Endothelial cell (in vitro differentiated cells): ENCODE measurements around the gene KCTD1. TPM values are rescaled to one million over a fixed set of nuclear protein-coding genes. Genes with fewer than 3 reads are reported as not detected.
A peak's percentile ranks its signal among the peaks of the same experiment; 100 is the strongest.

ENCODE experiments used
- DNase-seq: peaks from one replicate; pipeline ENCODE4 v3.0.0; 2021; ENCODE audit warnings: low spot score
- H3K27ac Mint-ChIP-seq: one replicate; pipeline ENCODE4 v1.8.0; 2021; ENCODE audit warnings: mixed read lengths, inconsistent platforms; ENCODE audit not compliant: unreplicated experiment
- H3K27me3 Mint-ChIP-seq: one replicate; pipeline ENCODE4 v1.8.0; 2021; ENCODE audit warnings: mild to moderate bottlenecking, moderate library complexity, mixed read lengths, inconsistent platforms; ENCODE audit not compliant: unreplicated experiment
- H3K36me3 Mint-ChIP-seq: one replicate; pipeline ENCODE4 v1.8.0; 2021; ENCODE audit warnings: mild to moderate bottlenecking, low read depth, mixed read lengths, inconsistent platforms; ENCODE audit not compliant: unreplicated experiment
- H3K4me1 Mint-ChIP-seq: one replicate; pipeline ENCODE4 v1.8.0; 2021; ENCODE audit warnings: mild to moderate bottlenecking, mixed read lengths, inconsistent platforms; ENCODE audit not compliant: unreplicated experiment
- H3K4me3 Mint-ChIP-seq: one replicate; pipeline ENCODE4 v1.8.0; 2021; ENCODE audit warnings: mild to moderate bottlenecking, mixed read lengths, inconsistent platforms; ENCODE audit not compliant: unreplicated experiment
- H3K9me3 Mint-ChIP-seq: one replicate; pipeline ENCODE4 v1.8.0; 2021; ENCODE audit warnings: mixed read lengths, inconsistent platforms; ENCODE audit not compliant: unreplicated experiment
- total RNA-seq: library from RNA; stranded (reverse); fragmentation: NEBNext Ultra II Directional; extraction: Animal tissue kit (Norgen Biotek cat#: 25700); gene quantifications from one replicate; pipeline ENCODE4 v1.2.1, GENCODE V29; 2021; ENCODE audit not compliant: unreplicated experiment
- TF ChIP-seq, protein P1 (sequence below): fragments of 200-600 bp; sonication (generic); IDR thresholded peaks from one replicate; pipeline ENCODE4 v1.5.0; 2021; ENCODE audit warnings: antibody characterized with exemption; ENCODE audit not compliant: unreplicated experiment

The KCTD1 gene
- total RNA-seq, 1 donor from 2014 or later: 10.6 TPM

DNA sequence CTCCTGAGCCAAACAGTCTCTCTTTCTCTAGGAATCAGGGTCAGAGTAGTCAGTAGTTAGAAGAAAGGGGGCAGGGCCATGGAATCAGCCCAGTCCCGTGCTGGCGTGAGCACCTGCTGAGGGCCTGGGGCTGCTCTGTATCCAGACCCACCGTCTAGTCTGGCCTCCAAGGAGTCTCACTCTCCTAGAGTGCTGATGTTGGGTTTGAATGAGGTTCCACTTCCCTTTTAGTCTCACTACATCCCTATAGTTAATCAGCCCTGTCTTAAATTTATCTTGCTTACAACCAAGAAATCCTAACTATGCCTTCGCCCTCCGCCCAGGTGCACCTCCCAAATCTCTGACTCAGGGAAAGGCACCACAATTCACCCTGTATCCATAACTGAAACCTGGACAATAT, 13.4 kb upstream of the KCTD1 start:
- H3K36me3 Mint-ChIP-seq: peaks cover 10% of the 10 kb centered on the region
- TF ChIP-seq, protein P1, sequence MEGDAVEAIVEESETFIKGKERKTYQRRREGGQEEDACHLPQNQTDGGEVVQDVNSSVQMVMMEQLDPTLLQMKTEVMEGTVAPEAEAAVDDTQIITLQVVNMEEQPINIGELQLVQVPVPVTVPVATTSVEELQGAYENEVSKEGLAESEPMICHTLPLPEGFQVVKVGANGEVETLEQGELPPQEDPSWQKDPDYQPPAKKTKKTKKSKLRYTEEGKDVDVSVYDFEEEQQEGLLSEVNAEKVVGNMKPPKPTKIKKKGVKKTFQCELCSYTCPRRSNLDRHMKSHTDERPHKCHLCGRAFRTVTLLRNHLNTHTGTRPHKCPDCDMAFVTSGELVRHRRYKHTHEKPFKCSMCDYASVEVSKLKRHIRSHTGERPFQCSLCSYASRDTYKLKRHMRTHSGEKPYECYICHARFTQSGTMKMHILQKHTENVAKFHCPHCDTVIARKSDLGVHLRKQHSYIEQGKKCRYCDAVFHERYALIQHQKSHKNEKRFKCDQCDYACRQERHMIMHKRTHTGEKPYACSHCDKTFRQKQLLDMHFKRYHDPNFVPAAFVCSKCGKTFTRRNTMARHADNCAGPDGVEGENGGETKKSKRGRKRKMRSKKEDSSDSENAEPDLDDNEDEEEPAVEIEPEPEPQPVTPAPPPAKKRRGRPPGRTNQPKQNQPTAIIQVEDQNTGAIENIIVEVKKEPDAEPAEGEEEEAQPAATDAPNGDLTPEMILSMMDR: no peak
- H3K27me3 Mint-ChIP-seq: no peaks in the 10 kb centered on the region
- H3K27ac Mint-ChIP-seq: no peak overlapping the region
- peaks cover 6% of the 10 kb centered on the region for H3K9me3 Mint-ChIP-seq
- no peak overlapping the region for H3K4me3 Mint-ChIP-seq
- H3K4me1 Mint-ChIP-seq: no peaks in the 10 kb centered on the region
- no peak for DNase-seq

DNA sequence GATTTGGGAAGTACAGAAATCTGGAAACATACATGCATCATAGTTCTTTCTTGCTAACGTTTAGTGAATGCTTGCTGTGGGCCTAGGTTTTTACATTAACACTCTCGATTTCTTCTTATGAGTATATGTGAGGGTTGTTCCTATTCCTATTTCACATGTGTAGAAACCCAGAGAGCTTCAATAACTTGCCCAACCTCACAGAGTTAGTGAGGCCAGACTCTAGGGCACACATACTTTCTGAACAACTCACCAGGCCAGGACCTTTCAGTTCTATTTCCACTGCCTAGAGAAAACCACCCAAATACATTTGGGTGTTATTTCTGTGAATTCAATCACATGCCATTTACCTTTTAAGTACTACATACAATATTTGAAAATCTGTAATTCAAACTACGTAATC, 8.2 kb upstream of the KCTD1 start:
- no peak overlapping the region for H3K4me3 Mint-ChIP-seq
- no peak for DNase-seq
- TF ChIP-seq, protein P1: no peak
- peaks cover under 1% of the 10 kb centered on the region for H3K4me1 Mint-ChIP-seq
- H3K27ac Mint-ChIP-seq: no peak overlapping the region
- no peaks in the 10 kb centered on the region for H3K9me3 Mint-ChIP-seq
- no peaks in the 10 kb centered on the region for H3K36me3 Mint-ChIP-seq
- H3K27me3 Mint-ChIP-seq: peaks cover 5% of the 10 kb centered on the region

DNA sequence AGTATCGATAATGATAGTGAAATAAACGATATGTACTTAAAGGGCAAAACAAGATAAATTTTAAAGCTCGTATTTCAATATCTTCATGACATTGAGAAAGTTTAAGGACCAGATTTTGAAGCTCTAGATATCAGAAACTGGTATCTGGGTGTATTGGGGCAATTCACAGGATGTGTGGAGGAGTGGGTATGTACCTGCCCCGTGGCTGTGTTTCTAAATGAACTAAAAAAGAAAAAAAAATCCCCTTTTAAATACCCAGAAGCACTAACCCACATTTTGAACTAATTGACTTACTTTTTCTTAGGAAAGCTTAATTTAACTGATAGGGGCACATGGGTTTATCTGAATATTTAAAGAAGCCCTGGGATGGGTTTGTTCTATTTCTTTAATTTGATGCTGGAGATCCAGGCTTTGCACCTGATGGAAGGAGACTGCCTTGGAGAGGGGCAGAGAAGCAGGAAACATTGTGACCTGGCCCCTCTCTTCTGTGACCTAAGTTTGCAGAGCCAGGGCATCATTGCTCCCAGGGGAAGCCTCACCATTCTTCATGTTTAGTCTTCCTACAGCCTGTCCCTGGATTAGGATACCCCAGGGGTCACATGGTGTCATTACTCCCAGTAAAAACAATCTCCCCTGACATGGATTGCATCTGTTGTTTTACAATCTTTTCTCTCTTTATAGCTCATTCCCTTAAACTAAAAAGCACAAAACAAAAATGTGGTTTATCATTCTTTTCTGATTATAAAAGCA, 7.6 kb upstream of the KCTD1 start:
- no peak for DNase-seq
- Mint-ChIP-seq H3K36me3 (no peaks in the 10 kb centered on the region), H3K9me3 (no peaks in the 10 kb centered on the region), H3K27me3 (peaks cover 8% of the 10 kb centered on the region), H3K27ac (no peak overlapping the region), H3K4me1 (peaks cover 6% of the 10 kb centered on the region), H3K4me3 (no peak overlapping the region)
- TF ChIP-seq, protein P1: no peak

DNA sequence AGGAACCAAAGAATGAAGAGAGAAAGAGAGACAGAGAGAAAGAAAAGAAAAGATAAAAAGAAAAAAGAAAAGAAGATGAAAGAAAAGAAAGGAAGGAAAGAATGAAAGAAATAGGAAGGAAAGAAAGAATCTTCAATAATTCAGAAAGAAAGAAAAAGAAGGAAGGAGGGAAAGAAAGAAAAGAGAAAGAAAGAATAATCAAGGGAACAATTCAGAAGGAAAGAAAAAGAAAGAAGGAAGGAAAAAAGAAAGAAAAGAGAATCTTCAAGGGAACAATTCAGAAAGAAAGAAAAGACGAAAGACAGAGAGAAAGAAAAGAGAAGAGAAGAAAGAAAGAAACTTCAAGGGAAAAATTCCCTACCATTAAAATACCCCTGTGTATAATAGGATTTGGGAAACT, 5.6 kb upstream of the KCTD1 start:
- no peak overlapping the region for H3K27ac Mint-ChIP-seq
- no peaks in the 10 kb centered on the region for H3K9me3 Mint-ChIP-seq
- no peak for DNase-seq
- peaks cover 15% of the 10 kb centered on the region for H3K27me3 Mint-ChIP-seq
- no peaks in the 10 kb centered on the region for H3K36me3 Mint-ChIP-seq
- no peak overlapping the region for H3K4me3 Mint-ChIP-seq
- TF ChIP-seq, protein P1: no peak
- peaks cover 11% of the 10 kb centered on the region for H3K4me1 Mint-ChIP-seq

DNA sequence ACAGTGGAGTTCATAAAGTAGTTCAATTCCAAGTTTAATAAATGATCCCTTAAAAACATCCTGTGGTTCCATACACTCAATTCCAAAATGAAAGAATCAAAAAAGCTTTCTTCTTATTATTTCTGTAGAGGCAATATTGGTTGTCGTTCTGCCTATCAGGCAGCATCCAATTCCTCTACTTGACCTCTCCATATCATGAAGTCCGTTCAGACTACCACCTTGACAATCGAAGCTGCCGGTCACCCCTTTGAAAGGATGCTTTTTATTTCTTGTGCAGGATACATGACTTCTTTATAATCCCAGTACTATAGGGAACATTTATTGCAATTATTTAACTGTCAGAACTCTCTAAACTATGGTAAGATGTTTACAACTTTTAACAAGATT, 3.3 kb upstream of the KCTD1 start:
- no peaks in the 10 kb centered on the region for H3K36me3 Mint-ChIP-seq
- TF ChIP-seq, protein P1: no peak
- H3K27me3 Mint-ChIP-seq: peaks cover 19% of the 10 kb centered on the region
- H3K27ac Mint-ChIP-seq: no peak overlapping the region
- H3K4me1 Mint-ChIP-seq: peaks cover 17% of the 10 kb centered on the region
- no peaks in the 10 kb centered on the region for H3K9me3 Mint-ChIP-seq
- H3K4me3 Mint-ChIP-seq: peak overlapping the region; percentile 47
- no peak for DNase-seq
